Sciatic nerve (tissue), 2 donors: ENCODE measurements around the gene SPEM2. TPM values are rescaled to one million over a fixed set of nuclear protein-coding genes. Genes with fewer than 3 reads are reported as not detected.

ENCODE experiments used
- ATAC-seq: fragments of 200-7000 bp; cut with Tn5 transposase; one replicate; pipeline ENCODE4 v1.9.1; 2020; ENCODE audit warnings: mild to moderate bottlenecking, moderate library complexity
- DNase-seq: peaks from one replicate; pipeline ENCODE4 v3.0.0-alpha.2; 2020; ENCODE audit warnings: low spot score
- intact Hi-C: fragments of 100-400 bp; cut with DNase I; formaldehyde crosslinking; loops from one replicate; pipeline ENCODE4 v1.14.2; 2022
- total RNA-seq: library from RNA; stranded (reverse); fragmentation: NEBNext Ultra II Directional; extraction: Animal tissue kit (Norgen Biotek cat#: 25700); gene quantifications from one replicate; pipeline ENCODE4 v1.2.1, GENCODE V29; 2021
- donor health status: DM: no; HTN: no; CAD: no.
- donor health status: DM: no; HTN: no; CAD: no.

Gene SPEM2
- total RNA-seq, 1 donor from 2014 or later, result not detected

DNA sequence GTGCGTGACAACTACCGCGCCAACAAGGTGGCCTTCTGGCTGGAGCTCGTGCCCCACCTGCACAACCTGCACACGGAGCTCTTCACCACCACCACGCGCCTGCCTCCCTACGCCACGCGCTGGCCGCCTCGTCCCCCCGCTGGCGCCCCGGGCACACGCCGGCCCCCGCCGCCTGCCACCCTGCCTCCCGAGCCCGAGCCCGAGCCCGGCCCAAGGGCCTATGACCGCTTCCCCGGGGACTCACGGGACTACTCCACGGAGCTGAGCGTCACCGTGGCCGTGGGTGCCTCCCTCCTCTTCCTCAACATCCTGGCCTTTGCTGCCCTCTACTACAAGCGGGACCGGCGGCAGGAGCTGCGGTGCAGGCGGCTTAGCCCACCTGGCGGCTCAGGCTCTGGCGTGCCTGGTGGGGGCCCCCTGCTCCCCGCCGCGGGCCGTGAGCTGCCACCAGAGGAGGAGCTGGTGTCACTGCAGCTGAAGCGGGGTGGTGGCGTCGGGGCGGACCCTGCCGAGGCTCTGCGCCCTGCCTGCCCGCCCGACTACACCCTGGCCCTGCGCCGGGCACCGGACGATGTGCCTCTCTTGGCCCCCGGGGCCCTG is 8.3 kb upstream of the SPEM2 start:
- ATAC-seq (no peak), DNase-seq (no peak)
- intact Hi-C loops, result no loop called here

DNA sequence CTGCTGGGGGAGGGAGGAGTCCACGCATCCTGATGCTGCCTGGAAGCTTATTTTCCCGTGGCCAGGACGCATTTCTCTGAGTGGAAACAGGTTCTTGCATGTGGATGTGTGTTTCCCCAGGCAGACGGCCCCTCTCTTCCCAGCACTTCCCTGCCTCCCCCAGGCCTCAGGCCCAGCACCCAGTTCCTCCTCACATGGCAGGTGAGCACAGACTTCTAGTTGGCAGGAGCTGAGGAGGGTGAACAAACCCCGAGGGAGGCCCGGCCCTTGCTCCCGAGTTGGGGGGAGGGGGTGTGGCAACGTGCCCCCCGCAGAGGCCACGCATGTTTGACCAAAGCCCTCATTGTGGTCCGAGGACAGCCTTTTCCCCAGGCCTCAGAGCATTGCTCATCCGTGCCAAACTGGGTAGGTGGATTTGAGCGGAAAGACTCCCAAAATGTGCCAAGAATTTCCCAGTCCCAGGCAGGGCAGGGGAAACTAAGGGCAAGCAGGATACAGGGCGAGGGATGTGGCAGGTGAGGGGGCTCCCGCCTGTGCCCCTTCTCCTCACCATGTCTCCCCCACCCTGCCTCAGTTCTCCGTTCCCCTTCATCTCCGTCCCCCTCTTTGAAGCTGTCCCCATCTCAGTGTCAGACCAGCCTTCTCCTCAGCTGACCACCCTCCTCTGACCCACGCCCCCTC is 6.8 kb upstream of the SPEM2 start:
- ATAC-seq (no peak), DNase-seq (no peak)
- intact Hi-C loops, result no loop called here

DNA sequence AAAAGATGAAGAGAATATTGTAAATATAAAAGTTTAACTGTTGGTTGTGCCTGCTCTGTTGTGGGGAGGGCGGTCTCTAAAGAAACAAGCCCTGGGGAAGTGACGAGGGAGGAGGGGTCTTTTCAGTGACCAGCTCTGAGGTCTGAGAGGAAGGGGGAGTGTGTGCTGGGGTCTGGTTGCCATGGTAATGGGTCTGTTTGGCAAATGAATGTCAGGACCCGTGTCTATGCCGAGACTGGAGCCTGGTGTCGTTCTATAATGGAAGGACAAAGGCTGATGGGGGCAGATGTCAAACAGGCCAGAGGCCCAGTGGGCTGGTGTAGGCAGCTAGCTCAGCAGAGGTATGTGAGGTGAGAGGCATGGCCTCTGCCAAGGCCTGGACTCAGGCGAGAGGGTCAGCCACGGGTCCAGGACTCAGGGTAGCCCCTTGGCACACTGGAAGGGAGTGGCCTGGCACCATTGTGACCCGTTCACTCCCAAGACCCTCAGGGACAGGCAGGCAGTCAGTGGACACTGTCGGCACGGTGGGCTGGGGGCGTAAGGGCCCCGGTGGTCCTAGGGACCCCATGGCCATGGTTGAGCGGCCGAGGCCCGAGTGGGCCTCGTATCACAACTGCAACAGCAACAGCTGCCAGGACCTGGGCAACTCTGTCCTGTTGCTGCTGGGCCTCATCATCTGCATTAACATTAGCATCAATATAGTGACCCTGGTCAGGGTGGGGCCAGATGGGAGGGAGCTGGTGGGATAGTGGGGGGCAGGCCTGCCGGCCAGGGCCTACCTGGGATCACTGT is 5.4 kb upstream of the SPEM2 start, which contains the start of gene SPEM1:
TSS of gene SPEM1 (plus strand) at position 506 of the 792 bp plus-strand sequence. CDS start at position 567, 61 bp downstream.
- no peak for ATAC-seq
- intact Hi-C loops, result no loop called here
- DNase-seq, result no peak

DNA sequence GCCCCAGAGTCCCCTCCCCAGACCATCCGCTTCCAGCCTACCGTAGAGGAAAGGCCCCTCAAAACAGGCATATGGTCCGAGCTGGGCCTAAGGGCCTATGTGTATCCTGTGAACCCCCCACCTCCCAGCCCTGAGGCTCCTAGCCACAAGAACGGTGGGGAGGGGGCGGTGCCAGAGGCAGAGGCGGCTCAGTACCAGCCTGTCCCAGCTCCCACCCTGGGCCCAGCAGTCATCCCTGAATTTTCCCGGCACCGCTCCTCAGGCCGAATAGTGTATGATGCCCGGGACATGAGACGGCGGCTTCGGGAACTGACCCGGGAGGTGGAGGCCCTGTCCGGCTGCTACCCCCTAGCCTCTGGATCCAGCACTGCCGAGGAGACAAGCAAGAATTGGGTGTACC is 4.2 kb upstream of the SPEM2 start:
- intact Hi-C loops, result no loop called here
- DNase-seq, result no peak
- ATAC-seq, result no peak

DNA sequence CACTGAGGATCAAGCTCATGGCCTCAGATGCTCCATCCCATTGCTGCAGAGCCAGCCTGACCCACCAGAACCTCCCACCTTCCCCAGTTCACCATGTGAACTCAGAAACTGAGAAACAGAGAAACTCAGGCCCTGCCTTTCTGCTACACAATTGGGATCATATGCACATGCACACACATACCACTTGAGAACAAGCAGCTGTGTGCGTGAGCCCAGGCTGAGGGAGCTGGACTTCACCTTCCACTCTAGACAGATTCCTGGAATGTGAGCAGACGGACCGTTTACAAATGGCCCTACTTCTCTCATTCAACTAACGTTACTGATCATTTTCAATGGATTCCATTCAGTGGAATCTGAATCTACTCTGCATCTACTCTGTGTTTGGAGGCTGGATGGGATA is 1.7 kb upstream of the SPEM2 start:
- intact Hi-C loops, result no loop called here
- no peak for DNase-seq
- no peak for ATAC-seq

- intact Hi-C loops, result no loop called here
- no peak for DNase-seq
- ATAC-seq, result no peak
These were observed 340 bp downstream of the SPEM2 start for GRCh38 chr17:7425756-7426155.

- ATAC-seq (no peak), DNase-seq (no peak)
- intact Hi-C loops, result no loop called here
These were observed 917 bp downstream of the SPEM2 start for GRCh38 chr17:7426203-7426863.

DNA sequence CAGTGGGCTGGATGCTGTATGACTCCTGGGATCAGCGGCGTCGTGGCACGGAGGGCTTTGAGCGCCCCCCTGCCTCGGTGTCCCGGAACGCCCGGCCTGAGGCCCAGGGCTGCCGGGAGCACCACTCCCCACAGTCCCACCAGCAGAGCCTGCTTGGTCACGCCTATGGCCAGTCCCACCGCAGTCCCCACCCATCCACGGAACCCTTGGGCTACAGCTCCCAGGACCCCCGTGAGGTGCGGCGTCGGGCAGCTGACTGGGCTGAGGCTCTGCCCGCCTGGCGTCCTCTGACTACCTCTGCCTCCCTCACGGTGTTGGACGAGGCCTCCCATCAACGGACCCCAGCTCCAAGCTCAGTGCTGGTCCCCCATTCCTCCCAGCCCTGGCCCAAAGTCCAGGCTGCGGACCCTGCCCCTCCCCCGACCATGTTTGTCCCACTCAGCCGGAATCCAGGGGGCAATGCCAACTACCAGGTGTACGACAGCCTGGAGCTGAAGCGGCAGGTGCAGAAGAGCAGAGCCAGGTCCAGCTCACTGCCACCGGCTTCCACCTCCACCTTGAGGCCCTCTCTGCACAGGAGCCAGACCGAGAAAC is 1.6 kb downstream of the SPEM2 start:
- intact Hi-C loops, result no loop called here
- no peak for ATAC-seq
- no peak for DNase-seq

GRCh38 chr17:7427549-7427948 is 2.1 kb downstream of the SPEM2 start:
- intact Hi-C loops, result no loop called here
- DNase-seq, result no peak

GRCh38 chr17:7428557-7428956 is 3.1 kb downstream of the SPEM2 start, which contains the start of gene SPEM3:
TSS of gene SPEM3 (plus strand) at chr17:7428857. CDS start at chr17:7428903, 46 bp downstream.
- ATAC-seq, result no peak
- intact Hi-C loops, result no loop called here
- no peak for DNase-seq

More at GRCh38 chr17:7427549-7427948, 2.1 kb downstream of the SPEM2 start:
- ATAC-seq, result no peak

DNA sequence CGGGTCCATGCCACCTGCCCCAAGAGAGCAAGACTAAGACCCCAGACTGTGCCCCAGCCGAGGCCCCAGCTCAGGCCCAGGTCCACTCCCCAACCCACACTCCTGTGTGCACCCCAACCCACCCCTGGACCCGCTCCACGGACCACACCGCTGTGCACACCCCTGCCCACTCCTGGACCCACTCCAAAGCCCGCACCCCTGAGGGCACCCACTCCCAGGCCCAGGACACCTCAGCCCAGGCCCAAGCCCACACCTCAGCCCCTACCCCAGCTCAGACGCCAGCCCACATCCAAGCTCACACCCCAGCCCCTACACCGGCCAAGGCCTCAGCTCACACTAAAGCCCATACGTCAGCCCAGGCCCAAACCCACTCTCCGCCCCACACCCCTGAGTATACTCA is 4.3 kb downstream of the SPEM2 start:
- ATAC-seq, result no peak
- intact Hi-C loops, result no loop called here

GRCh38 chr17:7431231-7431630 is 5.8 kb downstream of the SPEM2 start:
- no peak for ATAC-seq
- intact Hi-C loops, result no loop called here

More for the DNA sequence above, 4.3 kb downstream of the SPEM2 start:
- no peak for DNase-seq

DNA sequence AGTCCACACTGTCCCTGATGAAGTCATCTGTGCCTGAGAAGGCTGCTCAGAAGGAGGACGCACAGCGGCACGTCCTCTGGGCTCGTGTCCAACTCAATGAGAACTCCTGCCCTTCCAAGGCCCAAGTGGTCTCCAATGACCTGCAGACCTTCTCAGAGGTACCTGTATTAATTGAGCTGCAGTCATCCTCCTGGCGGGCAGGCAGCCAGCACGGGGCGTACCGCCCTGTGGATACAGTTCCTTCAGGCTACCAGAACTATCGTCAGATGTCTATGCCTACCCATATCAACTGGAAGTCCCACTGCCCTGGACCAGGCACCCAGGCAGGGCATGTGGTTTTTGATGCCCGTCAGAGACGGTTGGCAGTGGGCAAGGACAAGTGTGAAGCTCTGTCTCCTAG is 6.9 kb downstream of the SPEM2 start:
- intact Hi-C loops, result no loop called here
- ATAC-seq (no peak), DNase-seq (no peak)

More at GRCh38 chr17:7431231-7431630, 5.8 kb downstream of the SPEM2 start:
- no peak for DNase-seq

- DNase-seq, result no peak
- intact Hi-C loops, result no loop called here
- ATAC-seq, result peak; percentile 15
These were observed 10.5 kb downstream of the SPEM2 start for GRCh38 chr17:7435676-7436555.

DNA sequence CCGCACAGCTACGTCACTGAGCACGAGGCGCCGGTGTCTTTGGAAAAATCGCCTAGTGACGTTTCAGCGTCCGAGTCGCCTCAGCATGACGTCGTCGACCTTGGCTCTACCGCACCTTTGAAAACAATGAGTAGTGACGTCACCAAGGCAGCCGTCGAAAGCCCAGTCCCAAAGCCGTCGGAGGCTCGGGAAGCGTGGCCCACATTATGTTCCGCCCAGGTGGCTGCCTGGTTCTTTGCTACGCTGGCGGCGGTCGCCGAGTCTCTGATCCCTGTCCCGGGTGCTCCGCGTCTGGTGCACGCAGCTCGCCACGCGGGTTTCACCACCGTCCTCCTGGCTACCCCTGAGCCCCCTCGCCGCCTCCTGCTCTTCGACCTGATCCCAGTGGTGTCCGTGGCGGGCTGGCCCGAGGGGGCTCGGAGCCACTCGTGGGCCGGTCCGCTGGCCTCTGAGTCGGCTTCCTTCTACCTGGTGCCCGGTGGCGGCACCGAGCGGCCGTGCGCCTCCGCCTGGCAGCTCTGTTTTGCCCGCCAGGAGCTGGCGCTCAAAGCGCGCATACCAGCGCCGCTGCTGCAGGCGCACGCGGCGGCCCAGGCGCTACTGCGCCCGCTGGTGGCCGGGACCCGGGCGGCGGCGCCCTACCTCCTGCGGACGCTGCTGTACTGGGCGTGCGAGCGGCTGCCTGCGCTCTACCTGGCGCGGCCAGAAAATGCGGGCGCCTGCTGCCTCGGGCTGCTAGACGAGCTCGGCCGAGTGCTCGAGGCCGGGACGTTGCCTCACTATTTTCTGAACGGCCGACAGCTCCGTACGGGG is 11.3 kb downstream of the SPEM2 start:
- intact Hi-C loops, result no loop called here
- DNase-seq (peak; percentile 83), ATAC-seq (peak; percentile 55)

GRCh38 chr17:7437369-7437863 is 12.0 kb downstream of the SPEM2 start:
- ATAC-seq, result no peak
- intact Hi-C loops, result no loop called here

DNA sequence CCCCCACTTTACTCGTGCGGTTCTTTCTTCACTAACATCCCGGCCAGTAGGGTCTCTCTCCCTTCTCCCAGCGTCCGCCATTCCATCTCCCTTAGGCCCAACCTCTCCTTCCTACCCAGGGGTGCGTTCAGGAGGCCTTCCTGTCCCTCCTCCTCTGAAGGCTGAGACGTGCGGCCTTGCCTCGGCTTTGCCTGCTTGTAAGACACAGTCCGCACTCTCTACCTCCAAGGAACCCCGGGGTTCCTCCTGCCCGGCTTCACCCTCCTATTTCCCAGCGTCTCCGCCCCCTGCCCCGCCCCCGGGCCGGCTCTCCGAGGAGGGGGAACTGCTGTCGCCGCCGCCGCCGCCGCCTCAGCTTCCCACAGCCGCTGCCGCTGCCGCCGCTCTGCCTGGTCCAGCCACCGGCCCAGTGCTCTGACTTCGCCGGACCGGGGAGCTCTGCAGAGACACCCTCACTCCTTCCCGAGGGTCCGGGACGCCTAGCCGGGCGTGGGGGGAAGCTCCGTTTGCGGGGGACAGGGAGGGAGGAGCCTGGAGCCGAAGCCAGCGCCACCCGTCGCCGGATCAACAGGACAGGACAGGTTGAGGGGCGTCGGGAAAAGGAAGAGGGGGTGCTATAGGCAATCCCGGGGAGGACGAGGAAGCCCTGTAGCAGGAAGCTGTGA is 12.7 kb downstream of the SPEM2 start:
- intact Hi-C loops, result no loop called here
- peak; percentile 86 for DNase-seq
- peak; percentile 21 for ATAC-seq

More at GRCh38 chr17:7437369-7437863, 12.0 kb downstream of the SPEM2 start:
- DNase-seq, result no peak
